Measurements from ENCODE around the gene PDE4B. TPM values are rescaled to one million over a fixed set of nuclear protein-coding genes. Genes with fewer than 3 reads are reported as not detected.
"Not testable (repeated sequence)": the region's sequence is repeated elsewhere in the genome, so short reads cannot be mapped to it uniquely, and the experiment has no call there.

Gene PDE4B
- total and polyA plus RNA-seq, 2 of the 13 experiments (the other 11 are each of a cell fraction or from before 2014, with no cell fraction given): not detected

- Histone ChIP-seq H3K27ac (ENCODE audit: extremely low read length, insufficient read depth, low read length) (no peak overlapping the region), H2AFZ (ENCODE audit: low read length) (no peak overlapping the region), H3K4me1 (ENCODE audit: insufficient read depth, low read length) (no peaks in the 10 kb centered on the region), H3K4me2 (ENCODE audit: low read depth, low read length) (no peak overlapping the region), H3K79me2 (ENCODE audit: insufficient read depth, low read length) (no peaks in the 10 kb centered on the region), H3K9ac (ENCODE audit: insufficient read depth, low read depth, low read length) (no peak overlapping the region), H4K20me1 (ENCODE audit: insufficient read depth, low read length) (no peaks in the 10 kb centered on the region), H3K27me3 (ENCODE audit: control insufficient read depth in 1 of 2, insufficient read depth in 2 of 2, low read length in 2 of 2) (no peaks in the 10 kb centered on the region), H3K4me3 (replicated peaks in 1 of 3; ENCODE audit: insufficient read depth in 1 of 3, low read depth in 2 of 3, low read length in 3 of 3) (no peak overlapping the region), H3K9me3 (ENCODE audit: low read length) (no peaks in the 10 kb centered on the region), H3K36me3 (replicated peaks in 1 of 2; ENCODE audit: control insufficient read depth in 1 of 2, insufficient read depth in 2 of 2, low read length in 2 of 2) (no peaks in the 10 kb centered on the region)
- BruUV-seq (replicated peaks): no TSS peak
- ChIA-PET CTCF (ENCODE audit: low intra/inter-chr PET ratio, low total read pairs) (no interaction called here), POLR2A (no interaction called here)
- in situ Hi-C loops (cut with HindIII; ENCODE audit: extremely low pct_ligation_motif_present, low pct_unique_long_range_greater_than_20kb) (no loop called here), intact Hi-C loops (cut with micrococcal nuclease; ENCODE audit: unreplicated experiment) (no loop called here)
- 100% methylated on average over 1 of the region's 1 CpG for WGBS (ENCODE audit: low lambda C conversion rate)
- no peak for FAIRE-seq
- ATAC-seq: no peak
- no peak for DNase-seq (ENCODE audit: low spot score)
- no peak for TF ChIP-seq ZFP36L2 (CRISPR knock-in tag; IDR thresholded peaks at IDR 0.05)
- TF ChIP-seq, protein P1, sequence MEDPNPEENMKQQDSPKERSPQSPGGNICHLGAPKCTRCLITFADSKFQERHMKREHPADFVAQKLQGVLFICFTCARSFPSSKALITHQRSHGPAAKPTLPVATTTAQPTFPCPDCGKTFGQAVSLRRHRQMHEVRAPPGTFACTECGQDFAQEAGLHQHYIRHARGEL (CRISPR knock-in tag; IDR thresholded peaks at IDR 0.05): no peak
- TF ChIP-seq BHLHE40 (IDR thresholded peaks at IDR 0.05; ENCODE audit: low read length): no peak
- no peak for TF ChIP-seq SP140L (CRISPR knock-in tag; IDR thresholded peaks at IDR 0.05; ENCODE audit: borderline replicate concordance)
- TF ChIP-seq ZNF44 (CRISPR knock-in tag; IDR thresholded peaks at IDR 0.05): no peak
- no peak for TF ChIP-seq ZNF337 (CRISPR knock-in tag; IDR thresholded peaks at IDR 0.05; ENCODE audit: borderline replicate concordance, low read depth)
These were observed 524.5 kb downstream of the PDE4B start for GRCh38 chr1:66317248-66317515.

DNA sequence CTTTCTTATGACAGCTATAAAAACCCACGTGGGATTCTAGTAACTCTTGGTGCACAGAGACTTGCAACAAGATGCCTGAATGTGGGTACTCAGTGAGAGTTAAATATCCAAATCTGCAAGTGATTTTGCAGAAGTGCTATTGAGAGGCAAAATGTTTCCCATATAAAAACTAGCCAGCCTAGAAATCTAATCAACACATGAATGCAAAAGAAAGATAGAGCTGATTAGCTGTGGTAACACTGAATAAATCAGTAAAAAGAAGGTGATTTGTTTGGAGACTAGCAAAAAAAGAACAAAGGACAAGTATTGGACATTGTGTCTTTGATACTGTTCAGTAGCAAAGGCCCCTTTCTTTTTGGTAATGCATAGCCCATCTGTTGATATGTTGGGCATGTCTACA, 527.5 kb downstream of the PDE4B start:
- no peak for ATAC-seq
- ChIA-PET POLR2A (no interaction called here), CTCF (ENCODE audit: low intra/inter-chr PET ratio, low total read pairs) (no interaction called here)
- FAIRE-seq: no peak
- no peak overlapping the region for H3K4me3 ChIP-seq (replicated peaks in 1 of 3; ENCODE audit: insufficient read depth in 1 of 3, low read depth in 2 of 3, low read length in 3 of 3)
- no peaks in the 10 kb centered on the region for H3K4me1 ChIP-seq (ENCODE audit: insufficient read depth, low read length)
- in situ Hi-C loops (cut with HindIII; ENCODE audit: extremely low pct_ligation_motif_present, low pct_unique_long_range_greater_than_20kb) (no loop called here), intact Hi-C loops (cut with micrococcal nuclease; ENCODE audit: unreplicated experiment) (no loop called here)
- TF ChIP-seq CCDC6 (CRISPR knock-in tag; IDR thresholded peaks at IDR 0.05): no peak
- TF ChIP-seq GLI4 (CRISPR knock-in tag; IDR thresholded peaks at IDR 0.05; ENCODE audit: borderline replicate concordance): no peak
- no peak for TF ChIP-seq ZNF350 (CRISPR knock-in tag; IDR thresholded peaks at IDR 0.05; ENCODE audit: borderline replicate concordance, low read depth)
- TF ChIP-seq NCOA5 (CRISPR knock-in tag; IDR thresholded peaks at IDR 0.05): no peak
- TF ChIP-seq CEBPG (CRISPR knock-in tag; IDR thresholded peaks at IDR 0.05): no peak
- TF ChIP-seq ZNF33A (CRISPR knock-in tag; IDR thresholded peaks at IDR 0.05; ENCODE audit: borderline replicate concordance): no peak
- TF ChIP-seq ATRX (CRISPR knock-in tag; IDR thresholded peaks at IDR 0.05; ENCODE audit: borderline replicate concordance): no peak
- TF ChIP-seq SUZ12 (IDR thresholded peaks at IDR 0.05; ENCODE audit: low read depth, low read length): no peak
- no peak for TF ChIP-seq ZSCAN31 (CRISPR knock-in tag; IDR thresholded peaks at IDR 0.05; ENCODE audit: low read depth)
- TF ChIP-seq JARID2 (CRISPR knock-in tag; IDR thresholded peaks at IDR 0.05; ENCODE audit: insufficient replicate concordance): no peak
- no peaks in the 10 kb centered on the region for H3K27me3 ChIP-seq (ENCODE audit: control insufficient read depth in 1 of 2, insufficient read depth in 2 of 2, low read length in 2 of 2)
- no peak overlapping the region for H3K27ac ChIP-seq (ENCODE audit: extremely low read length, insufficient read depth, low read length)
- no peaks in the 10 kb centered on the region for H3K9me3 ChIP-seq (ENCODE audit: low read length)
- no peak overlapping the region for H2AFZ ChIP-seq (ENCODE audit: low read length)
- no peak for DNase-seq (ENCODE audit: low spot score)
- H3K79me2 ChIP-seq (ENCODE audit: insufficient read depth, low read length): no peaks in the 10 kb centered on the region
- H3K36me3 ChIP-seq (replicated peaks in 1 of 2; ENCODE audit: control insufficient read depth in 1 of 2, insufficient read depth in 2 of 2, low read length in 2 of 2): no peaks in the 10 kb centered on the region
- no peaks in the 10 kb centered on the region for H4K20me1 ChIP-seq (ENCODE audit: insufficient read depth, low read length)
- 0% methylated on average over 1 of the region's 1 CpG for WGBS (ENCODE audit: low lambda C conversion rate)
- no peak overlapping the region for H3K9ac ChIP-seq (ENCODE audit: insufficient read depth, low read depth, low read length)
- H3K4me2 ChIP-seq (ENCODE audit: low read depth, low read length): no peak overlapping the region
- no TSS peak for BruUV-seq (replicated peaks)

- WGBS (ENCODE audit: low lambda C conversion rate): 2% methylated on average over 2 of the region's 2 CpGs
- DNase-seq (ENCODE audit: low spot score); H3K9me3 ChIP-seq (ENCODE audit: low read length); FAIRE-seq; H3K79me2 ChIP-seq (ENCODE audit: insufficient read depth, low read length); BruUV-seq (replicated peaks); in situ Hi-C loops (cut with HindIII; ENCODE audit: extremely low pct_ligation_motif_present, low pct_unique_long_range_greater_than_20kb); ATAC-seq; H2AFZ ChIP-seq (ENCODE audit: low read length); H3K36me3 ChIP-seq (replicated peaks in 1 of 2; ENCODE audit: control insufficient read depth in 1 of 2, insufficient read depth in 2 of 2, low read length in 2 of 2); H3K4me2 ChIP-seq (ENCODE audit: low read depth, low read length); H3K27me3 ChIP-seq (ENCODE audit: control insufficient read depth in 1 of 2, insufficient read depth in 2 of 2, low read length in 2 of 2); intact Hi-C loops (cut with micrococcal nuclease; ENCODE audit: unreplicated experiment); H3K27ac ChIP-seq (ENCODE audit: extremely low read length, insufficient read depth, low read length); H4K20me1 ChIP-seq (ENCODE audit: insufficient read depth, low read length); POLR2A ChIA-PET; H3K9ac ChIP-seq (ENCODE audit: insufficient read depth, low read depth, low read length); CTCF ChIA-PET (ENCODE audit: low intra/inter-chr PET ratio, low total read pairs); H3K4me3 ChIP-seq (replicated peaks in 1 of 3; ENCODE audit: insufficient read depth in 1 of 3, low read depth in 2 of 3, low read length in 3 of 3); H3K4me1 ChIP-seq (ENCODE audit: insufficient read depth, low read length): not testable (repeated sequence)
These were observed 529.8 kb downstream of the PDE4B start for GRCh38 chr1:66322462-66322861.

Measured in HepG2 (cell line).